Osteocyte (in vitro differentiated cells): ENCODE data around the gene DTX1. TPM values are rescaled to one million over a fixed set of nuclear protein-coding genes. Genes with fewer than 3 reads are reported as not detected.
"Not testable (repeated sequence)": the region's sequence is repeated elsewhere in the genome, so short reads cannot be mapped to it uniquely, and the experiment has no call there.

Experiments
- DNase-seq: peaks from one replicate; pipeline ENCODE4 v3.0.0; 2021; ENCODE audit warnings: mixed read lengths; ENCODE audit not compliant: unreplicated experiment; ENCODE audit errors: extremely low spot score
- H3K27ac Mint-ChIP-seq: one replicate; pipeline ENCODE4 v1.8.0; 2021; ENCODE audit warnings: mild to moderate bottlenecking, mixed read lengths; ENCODE audit not compliant: unreplicated experiment
- H3K27me3 Mint-ChIP-seq: one replicate; pipeline ENCODE4 v1.8.0; 2021; ENCODE audit warnings: mixed read lengths; ENCODE audit not compliant: unreplicated experiment
- H3K36me3 Mint-ChIP-seq: one replicate; pipeline ENCODE4 v1.8.0; 2021; ENCODE audit warnings: mixed read lengths; ENCODE audit not compliant: unreplicated experiment
- H3K4me1 Mint-ChIP-seq: one replicate; pipeline ENCODE4 v1.8.0; 2021; ENCODE audit warnings: mixed read lengths; ENCODE audit not compliant: unreplicated experiment
- H3K4me3 Mint-ChIP-seq: one replicate; pipeline ENCODE4 v1.8.0; 2021; ENCODE audit warnings: mild to moderate bottlenecking, moderate library complexity, mixed read lengths; ENCODE audit not compliant: unreplicated experiment
- H3K9me3 Mint-ChIP-seq: one replicate; pipeline ENCODE4 v1.8.0; 2021; ENCODE audit warnings: mixed read lengths; ENCODE audit not compliant: unreplicated experiment
- CTCF ChIP-seq: fragments of 200-600 bp; sonication (generic); IDR thresholded peaks from 2 replicates; pipeline ENCODE4 v1.5.0; 2021; ENCODE audit warnings: antibody characterized with exemption, mild to moderate bottlenecking, moderate library complexity
- total RNA-seq: library from RNA; stranded (reverse); gene quantifications from 2 replicates; pipeline ENCODE4 v1.2.1, GENCODE V29; 2021

Gene DTX1
- total RNA-seq, 1 donor from 2014 or later = not detected

GRCh38 chr12:113138826-113139225, 82.3 kb downstream of the DTX1 start:
- Mint-ChIP-seq H3K4me3 (no peak overlapping the region), H3K9me3 (no peaks in the 10 kb centered on the region), H3K27ac (no peak overlapping the region), H3K36me3 (no peaks in the 10 kb centered on the region), H3K4me1 (peaks cover 2% of the 10 kb centered on the region), H3K27me3 (peaks cover 17% of the 10 kb centered on the region)
- DNase-seq = no peak
- TF ChIP-seq CTCF = no peak

GRCh38 chr12:113140706-113141105, 84.2 kb downstream of the DTX1 start:
- TF ChIP-seq CTCF = no peak
- no peak for DNase-seq
- Mint-ChIP-seq H3K4me3 (no peak overlapping the region), H3K36me3 (no peaks in the 10 kb centered on the region), H3K27me3 (peaks cover 14% of the 10 kb centered on the region), H3K9me3 (no peaks in the 10 kb centered on the region), H3K4me1 (peaks cover 2% of the 10 kb centered on the region), H3K27ac (no peak overlapping the region)

- H3K9me3 Mint-ChIP-seq, H3K27me3 Mint-ChIP-seq, H3K4me1 Mint-ChIP-seq, H3K27ac Mint-ChIP-seq, H3K36me3 Mint-ChIP-seq, H3K4me3 Mint-ChIP-seq, DNase-seq: not testable (repeated sequence)
These were observed 85.2 kb downstream of the DTX1 start for GRCh38 chr12:113141716-113142115.

GRCh38 chr12:113142173-113142885, 85.8 kb downstream of the DTX1 start:
- Mint-ChIP-seq H3K4me1 (no peaks in the 10 kb centered on the region), H3K36me3 (no peaks in the 10 kb centered on the region), H3K27me3 (peaks cover 10% of the 10 kb centered on the region), H3K9me3 (peaks cover 3% of the 10 kb centered on the region), H3K27ac (no peak overlapping the region), H3K4me3 (no peak overlapping the region)
- TF ChIP-seq CTCF = no peak
- no peak for DNase-seq

- no peak overlapping the region for H3K4me3 Mint-ChIP-seq
- DNase-seq = no peak
- no peaks in the 10 kb centered on the region for H3K36me3 Mint-ChIP-seq
- TF ChIP-seq CTCF = no peak
- no peak overlapping the region for H3K27ac Mint-ChIP-seq
- peaks cover 5% of the 10 kb centered on the region for H3K9me3 Mint-ChIP-seq
- no peaks in the 10 kb centered on the region for H3K4me1 Mint-ChIP-seq
- H3K27me3 Mint-ChIP-seq = peaks cover 14% of the 10 kb centered on the region
These were observed 86.4 kb downstream of the DTX1 start for GRCh38 chr12:113142886-113143332.
